SU-DHL-6 (cell line): ENCODE results near the gene MICAL2.

Experiments used
- H2AFZ ChIP-seq: fragments of 200-600 bp; sonication (generic); 2 replicates; pipeline ENCODE4 v1.6.1; 2014; ENCODE audit warnings: low read depth, mild to moderate bottlenecking, moderate library complexity, mixed read lengths, antibody characterized with exemption, low read length; ENCODE audit not compliant: severe bottlenecking
- H3F3A ChIP-seq: fragments of 200-600 bp; shearing (Covaris generic); 2 replicates; pipeline ENCODE4 v1.6.0; 2016; ENCODE audit warnings: antibody characterized with exemption, mild to moderate bottlenecking; ENCODE audit not compliant: insufficient read depth
- H3K27ac ChIP-seq: fragments of 200-600 bp; sonication (generic); 2 replicates; pipeline ENCODE4 v1.5.1; 2016; ENCODE audit warnings: low read depth, mild to moderate bottlenecking, low read length, moderate library complexity, mixed read lengths
- H3K27me3 ChIP-seq: fragments of 200-600 bp; sonication (generic), shearing (Covaris generic); 2 replicates; pipeline ENCODE4 v1.6.0; 2014; ENCODE audit warnings: mild to moderate bottlenecking, low read length
- H3K36me3 ChIP-seq: fragments of 200-600 bp; sonication (generic); 2 replicates; pipeline ENCODE4 v1.6.1; 2014; ENCODE audit warnings: mild to moderate bottlenecking, low read length, mixed read lengths
- H3K4me2 ChIP-seq: fragments of 300-600, 200-600 bp; shearing (Covaris generic), sonication (generic); 2 replicates; pipeline ENCODE4 v1.6.0; 2014; ENCODE audit warnings: low read length, low read depth, mild to moderate bottlenecking; ENCODE audit not compliant: poor library complexity, severe bottlenecking
- H3K4me3 ChIP-seq: fragments of 200-600 bp; sonication (generic); 2 replicates; pipeline ENCODE4 v1.5.1; 2014; ENCODE audit warnings: antibody characterized with exemption, low read length, mild to moderate bottlenecking, mixed read lengths; ENCODE audit not compliant: insufficient read depth, poor library complexity, severe bottlenecking
- H3K79me2 ChIP-seq: fragments of 200-600 bp; sonication (generic); 2 replicates; pipeline ENCODE4 v1.6.1; 2014; ENCODE audit warnings: mild to moderate bottlenecking, low read length, moderate library complexity; ENCODE audit not compliant: insufficient read depth
- H3K9ac ChIP-seq: fragments of 200-600 bp; sonication (generic); 2 replicates; pipeline ENCODE4 v1.7.0; 2014; ENCODE audit warnings: mild to moderate bottlenecking, low read length
- H3K9me2 ChIP-seq: fragments of 200-600 bp; sonication (generic); replicated peaks from 2 replicates; pipeline ENCODE4 v1.6.1; 2014; ENCODE audit warnings: low read length; ENCODE audit not compliant: insufficient read depth
- H3K9me3 ChIP-seq: fragments of 200-600 bp; sonication (generic); 2 replicates; pipeline ENCODE4 v1.6.1; 2014; ENCODE audit warnings: low read length, mixed read lengths; ENCODE audit not compliant: insufficient read depth
- H4K20me1 ChIP-seq: fragments of 200-600 bp; sonication (generic); 2 replicates; pipeline ENCODE4 v1.6.1; 2014; ENCODE audit warnings: low read depth, mild to moderate bottlenecking, antibody characterized with exemption, low read length, moderate library complexity, mixed read lengths
- EZH2phosphoT487 ChIP-seq: fragments of 200-600 bp; sonication (generic), shearing (Covaris generic); conservative IDR thresholded peaks from 2 replicates; pipeline ENCODE4 v1.6.1; 2018; ENCODE audit warnings: mild to moderate bottlenecking, antibody characterized with exemption, low read length, moderate library complexity, mixed read lengths
- TF ChIP-seq, protein P1 (sequence below): fragments of 200-600 bp; sonication (generic); IDR thresholded peaks from one replicate; pipeline ENCODE4 v1.5.1; 2017; ENCODE audit warnings: antibody characterized with exemption, mild to moderate bottlenecking, low read length, moderate library complexity; ENCODE audit not compliant: insufficient read depth, poor library complexity, severe bottlenecking

MICAL2 gene

DNA sequence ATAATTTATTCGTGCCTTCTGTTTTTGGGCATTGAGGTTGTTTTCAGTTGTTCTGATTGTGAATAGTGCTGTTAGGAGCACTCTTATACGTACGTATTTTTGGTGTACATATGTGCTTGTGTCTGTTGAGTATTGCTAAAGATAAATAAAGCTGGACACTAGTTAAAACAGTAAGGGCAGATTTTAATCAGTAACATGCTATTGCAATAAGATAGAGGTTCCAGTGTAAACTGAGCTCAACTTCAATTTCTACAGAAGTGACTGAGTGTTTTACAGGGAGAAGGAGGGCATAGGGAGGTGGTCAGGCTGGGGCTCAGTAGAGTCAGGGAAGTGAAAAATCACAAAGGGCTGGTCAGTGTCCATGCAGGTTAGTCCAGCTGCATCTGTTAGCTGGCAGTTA, 191.0 kb downstream of the MICAL2 start:
- H3F3A ChIP-seq: no peaks in the 10 kb centered on the region
- peaks cover 10% of the 10 kb centered on the region; the same call in 1 of the 2 replicates for H3K9me3 ChIP-seq
- H3K27ac ChIP-seq: no peak overlapping the region
- no peak overlapping the region for H3K9ac ChIP-seq
- H2AFZ ChIP-seq: no peak overlapping the region
- no peaks in the 10 kb centered on the region for H4K20me1 ChIP-seq
- no peaks in the 10 kb centered on the region for H3K9me2 ChIP-seq
- H3K4me2 ChIP-seq: no peak overlapping the region
- peaks cover 5% of the 10 kb centered on the region; the same call in 1 of the 2 replicates for H3K27me3 ChIP-seq
- TF ChIP-seq, protein P1, sequence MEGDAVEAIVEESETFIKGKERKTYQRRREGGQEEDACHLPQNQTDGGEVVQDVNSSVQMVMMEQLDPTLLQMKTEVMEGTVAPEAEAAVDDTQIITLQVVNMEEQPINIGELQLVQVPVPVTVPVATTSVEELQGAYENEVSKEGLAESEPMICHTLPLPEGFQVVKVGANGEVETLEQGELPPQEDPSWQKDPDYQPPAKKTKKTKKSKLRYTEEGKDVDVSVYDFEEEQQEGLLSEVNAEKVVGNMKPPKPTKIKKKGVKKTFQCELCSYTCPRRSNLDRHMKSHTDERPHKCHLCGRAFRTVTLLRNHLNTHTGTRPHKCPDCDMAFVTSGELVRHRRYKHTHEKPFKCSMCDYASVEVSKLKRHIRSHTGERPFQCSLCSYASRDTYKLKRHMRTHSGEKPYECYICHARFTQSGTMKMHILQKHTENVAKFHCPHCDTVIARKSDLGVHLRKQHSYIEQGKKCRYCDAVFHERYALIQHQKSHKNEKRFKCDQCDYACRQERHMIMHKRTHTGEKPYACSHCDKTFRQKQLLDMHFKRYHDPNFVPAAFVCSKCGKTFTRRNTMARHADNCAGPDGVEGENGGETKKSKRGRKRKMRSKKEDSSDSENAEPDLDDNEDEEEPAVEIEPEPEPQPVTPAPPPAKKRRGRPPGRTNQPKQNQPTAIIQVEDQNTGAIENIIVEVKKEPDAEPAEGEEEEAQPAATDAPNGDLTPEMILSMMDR: no peak
- no peak for TF ChIP-seq EZH2phosphoT487
- no peak overlapping the region for H3K4me3 ChIP-seq
- no peaks in the 10 kb centered on the region for H3K79me2 ChIP-seq
- H3K36me3 ChIP-seq: peaks cover 7% of the 10 kb centered on the region; the same call in 1 of the 2 replicates

DNA sequence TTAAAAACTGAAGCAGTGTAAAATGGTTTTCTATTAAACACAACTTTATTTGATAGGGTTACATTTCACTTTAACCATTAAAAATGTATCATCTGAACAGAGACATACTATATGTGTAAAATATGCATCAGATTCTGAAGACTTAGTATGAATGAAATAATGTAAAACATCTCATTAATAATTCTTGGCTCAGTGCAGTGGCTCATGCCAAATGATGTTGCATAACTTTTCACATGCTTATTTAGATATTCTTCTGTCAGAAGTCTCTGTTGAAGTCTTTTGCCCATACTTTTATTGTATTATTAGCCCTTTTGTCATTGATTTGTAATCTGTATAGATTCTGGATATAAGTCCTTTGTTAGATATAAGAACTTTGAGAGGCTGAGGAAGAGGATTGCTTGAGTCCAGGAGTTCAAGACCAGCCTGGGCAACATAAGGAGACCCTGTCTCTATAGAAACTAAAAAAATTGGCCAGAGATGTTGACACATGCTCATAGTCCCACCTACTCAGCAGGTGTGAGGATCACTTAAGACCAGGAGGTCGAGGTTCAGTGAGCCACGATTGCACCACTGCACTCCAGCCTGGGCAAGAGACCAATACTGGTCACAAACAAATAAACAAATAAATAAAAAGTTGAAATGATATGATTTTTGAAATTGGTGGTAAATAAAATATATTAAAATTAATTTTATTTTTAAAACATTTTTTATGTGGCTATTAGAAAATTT, 193.2 kb downstream of the MICAL2 start:
- Histone ChIP-seq H3K79me2 (no peaks in the 10 kb centered on the region), H3K27me3 (peaks cover 1% of the 10 kb centered on the region; the same call in 1 of the 2 replicates), H4K20me1 (no peaks in the 10 kb centered on the region), H3K4me2 (no peak overlapping the region), H3K27ac (no peak overlapping the region), H3K4me3 (no peak overlapping the region), H3K36me3 (0 out of 2 replicates have a peak, but pooled peaks cover 1% of the 10 kb centered on the region), H3K9me3 (peaks cover 6% of the 10 kb centered on the region; the same call in 1 of the 2 replicates), H3K9me2 (no peaks in the 10 kb centered on the region), H3K9ac (no peak overlapping the region), H2AFZ (no peak overlapping the region), H3F3A (no peaks in the 10 kb centered on the region)
- TF ChIP-seq, protein P1: no peak
- no peak for TF ChIP-seq EZH2phosphoT487

DNA sequence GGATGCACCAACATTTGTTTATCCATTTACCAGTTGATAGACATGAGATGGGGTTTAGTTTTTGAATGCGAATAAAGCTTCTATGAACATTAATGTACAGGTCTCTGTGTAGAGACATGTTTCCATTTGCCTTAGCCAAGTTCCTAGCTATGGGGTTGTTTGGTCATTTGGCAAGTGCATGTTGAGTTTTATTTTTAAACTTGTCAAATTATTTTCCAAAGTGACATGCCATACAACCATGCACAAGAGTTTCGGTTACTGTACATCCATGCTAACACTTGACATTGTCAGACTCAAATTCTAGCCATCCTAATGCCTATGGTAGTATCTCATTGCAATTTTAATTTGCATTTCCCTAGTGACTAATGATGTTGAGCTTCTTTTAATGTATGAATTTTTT, 196.4 kb downstream of the MICAL2 start:
- Histone ChIP-seq H3K4me2 (no peak overlapping the region), H3K9ac (no peak overlapping the region), H2AFZ (no peak overlapping the region), H3K79me2 (no peaks in the 10 kb centered on the region), H3K4me3 (no peak overlapping the region), H3K27ac (no peak overlapping the region), H3K27me3 (no peaks in the 10 kb centered on the region), H3F3A (no peaks in the 10 kb centered on the region), H3K36me3 (no peaks in the 10 kb centered on the region), H3K9me2 (no peaks in the 10 kb centered on the region), H3K9me3 (0 out of 2 replicates have a peak, but pooled peaks cover 3% of the 10 kb centered on the region), H4K20me1 (no peaks in the 10 kb centered on the region)
- TF ChIP-seq, protein P1: no peak
- no peak for TF ChIP-seq EZH2phosphoT487
